Upper lobe of left lung (tissue), 4 donors: ENCODE data around the gene ISOC2.

Experiments
- EP300 ChIP-seq, 4 donors: sonication (generic); formaldehyde crosslinking; IDR thresholded peaks; one replicate each; pipeline ENCODE4 v1.5.1; 2017; ENCODE audit warnings: antibody characterized with exemption in 4 of 4, control low read depth in 2 of 4
- POLR2A ChIP-seq, 4 donors: fragments of 450-650 bp; IDR thresholded peaks; one replicate each; pipeline ENCODE4 v1.5.1; 2016 to 2017; ENCODE audit warnings: antibody characterized with exemption in 4 of 4, mild to moderate bottlenecking in 2 of 4
- POLR2AphosphoS5 ChIP-seq, 2 donors: sonication (generic); formaldehyde crosslinking; IDR thresholded peaks; one replicate each; pipeline ENCODE4 v1.5.1; 2017; ENCODE audit warnings: antibody characterized with exemption in 2 of 2
- TF ChIP-seq, protein P1 (sequence below), 6 experiments: fragments of 450-650 bp in 4 of 6; fragments of 200-600 bp in 2 of 6; sonication (generic) in 2 of 6; IDR thresholded peaks; one replicate each; pipeline ENCODE4 v1.5.1; 2016 to 2019; ENCODE audit warnings: antibody characterized with exemption in 6 of 6

DNA sequence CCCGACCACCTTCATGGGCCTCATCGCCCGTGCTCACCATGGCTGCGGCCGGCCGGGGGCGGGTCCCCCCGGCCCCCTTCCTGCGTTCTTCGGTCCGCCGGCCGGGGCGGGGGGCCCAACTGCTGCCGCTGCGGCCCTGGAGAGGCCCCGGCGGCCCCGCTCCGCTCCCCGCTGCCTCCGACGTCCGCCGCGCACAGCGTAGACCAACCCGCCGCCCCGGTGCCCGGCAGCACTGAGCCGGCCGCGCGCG lies 54.0 kb downstream of the ISOC2 start, which contains the start of gene UBE2S:
- TF ChIP-seq, protein P1, sequence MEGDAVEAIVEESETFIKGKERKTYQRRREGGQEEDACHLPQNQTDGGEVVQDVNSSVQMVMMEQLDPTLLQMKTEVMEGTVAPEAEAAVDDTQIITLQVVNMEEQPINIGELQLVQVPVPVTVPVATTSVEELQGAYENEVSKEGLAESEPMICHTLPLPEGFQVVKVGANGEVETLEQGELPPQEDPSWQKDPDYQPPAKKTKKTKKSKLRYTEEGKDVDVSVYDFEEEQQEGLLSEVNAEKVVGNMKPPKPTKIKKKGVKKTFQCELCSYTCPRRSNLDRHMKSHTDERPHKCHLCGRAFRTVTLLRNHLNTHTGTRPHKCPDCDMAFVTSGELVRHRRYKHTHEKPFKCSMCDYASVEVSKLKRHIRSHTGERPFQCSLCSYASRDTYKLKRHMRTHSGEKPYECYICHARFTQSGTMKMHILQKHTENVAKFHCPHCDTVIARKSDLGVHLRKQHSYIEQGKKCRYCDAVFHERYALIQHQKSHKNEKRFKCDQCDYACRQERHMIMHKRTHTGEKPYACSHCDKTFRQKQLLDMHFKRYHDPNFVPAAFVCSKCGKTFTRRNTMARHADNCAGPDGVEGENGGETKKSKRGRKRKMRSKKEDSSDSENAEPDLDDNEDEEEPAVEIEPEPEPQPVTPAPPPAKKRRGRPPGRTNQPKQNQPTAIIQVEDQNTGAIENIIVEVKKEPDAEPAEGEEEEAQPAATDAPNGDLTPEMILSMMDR (IDR thresholded peaks at IDR 0.05) = peak in 2 of 6 experiments; percentile 21 to 31
- TF ChIP-seq POLR2AphosphoS5 (IDR thresholded peaks at IDR 0.05) (peak; percentile 96 to 100), EP300 (IDR thresholded peaks at IDR 0.05) (peak in 1 of 4 donors; percentile 65), POLR2A (IDR thresholded peaks at IDR 0.05) (peak in 3 of 4 donors; percentile 98 to 99 (median 98))
